Measurements from ENCODE around the gene RABEP2.
"Not testable (repeated sequence)": the region's sequence is repeated elsewhere in the genome, so short reads cannot be mapped to it uniquely, and the experiment has no call there.

RABEP2 gene

DNA sequence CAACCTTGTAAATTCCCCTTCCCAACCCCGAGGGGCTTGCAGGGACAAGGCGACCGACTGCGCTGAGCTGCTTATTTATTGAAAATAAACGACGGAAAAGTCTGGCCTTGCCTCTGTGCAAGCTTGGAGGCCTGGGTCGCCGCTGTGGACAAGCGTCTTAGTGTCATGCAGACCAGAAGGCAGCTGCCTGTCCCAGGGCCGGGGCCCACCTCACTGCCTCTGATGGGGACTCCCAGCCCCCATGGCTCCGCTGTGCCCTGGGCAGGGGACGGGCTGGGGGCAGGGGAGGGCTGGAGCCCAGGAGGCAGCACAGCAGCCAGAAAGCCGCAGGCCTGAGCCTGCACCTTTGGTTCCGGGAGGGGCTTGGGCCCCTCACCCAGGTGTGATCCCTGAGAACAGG, 20.7 kb downstream of the RABEP2 start:
- Histone ChIP-seq H3K36me3 (ENCODE audit: insufficient read depth, low read length) (peaks cover 3% of the 10 kb centered on the region; the same call in 1 of the 2 replicates), H3K9ac (ENCODE audit: low read depth, low read length) (no peak overlapping the region), H3K9me3 (ENCODE audit: control insufficient read depth, insufficient read depth, low read length) (no peaks in the 10 kb centered on the region), H3K4me1 (ENCODE audit: insufficient read depth, low read length) (peaks cover 7% of the 10 kb centered on the region; the same call in 1 of the 2 replicates)

DNA sequence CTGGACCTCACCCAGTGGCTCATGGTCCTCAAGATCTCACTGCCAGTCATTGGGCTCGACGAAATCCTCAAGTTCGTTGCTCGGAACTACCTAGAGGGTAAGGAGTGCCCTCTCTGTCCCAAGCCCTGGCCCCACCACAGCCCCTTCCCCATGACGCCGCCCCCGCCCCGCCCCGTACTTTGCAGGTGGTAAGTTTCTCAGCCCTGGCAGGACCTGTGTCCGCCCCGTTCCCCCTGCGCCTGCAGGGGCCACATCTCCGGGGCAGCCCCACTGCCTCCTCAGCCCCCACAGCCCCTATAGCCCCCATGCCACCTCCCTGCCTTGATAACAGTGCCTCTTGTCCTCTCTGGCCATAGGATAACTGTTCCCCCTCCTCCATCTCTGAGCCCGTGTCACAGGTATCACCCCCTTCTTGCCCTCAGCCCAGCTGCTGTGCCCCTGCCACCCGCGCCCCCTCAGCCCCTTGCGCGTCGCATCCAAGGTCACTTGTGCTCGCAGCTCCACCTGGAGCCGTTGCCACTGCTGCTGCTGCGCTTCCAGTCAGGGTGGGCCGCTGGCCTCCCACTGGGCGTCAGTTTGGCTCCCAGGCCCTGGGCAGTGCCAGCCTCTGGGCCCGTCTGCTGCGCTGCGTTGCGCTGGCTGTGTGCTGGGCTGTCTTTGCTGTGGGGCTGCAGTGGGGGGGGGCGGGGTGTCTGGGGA, 21.5 kb downstream of the RABEP2 start:
- Histone ChIP-seq H3K9ac (ENCODE audit: low read depth, low read length) (no peak overlapping the region), H3K4me1 (ENCODE audit: insufficient read depth, low read length) (peaks cover 7% of the 10 kb centered on the region; the same call in 1 of the 2 replicates), H3K9me3 (ENCODE audit: control insufficient read depth, insufficient read depth, low read length) (no peaks in the 10 kb centered on the region), H3K36me3 (ENCODE audit: insufficient read depth, low read length) (peaks cover 3% of the 10 kb centered on the region; the same call in 1 of the 2 replicates)

DNA sequence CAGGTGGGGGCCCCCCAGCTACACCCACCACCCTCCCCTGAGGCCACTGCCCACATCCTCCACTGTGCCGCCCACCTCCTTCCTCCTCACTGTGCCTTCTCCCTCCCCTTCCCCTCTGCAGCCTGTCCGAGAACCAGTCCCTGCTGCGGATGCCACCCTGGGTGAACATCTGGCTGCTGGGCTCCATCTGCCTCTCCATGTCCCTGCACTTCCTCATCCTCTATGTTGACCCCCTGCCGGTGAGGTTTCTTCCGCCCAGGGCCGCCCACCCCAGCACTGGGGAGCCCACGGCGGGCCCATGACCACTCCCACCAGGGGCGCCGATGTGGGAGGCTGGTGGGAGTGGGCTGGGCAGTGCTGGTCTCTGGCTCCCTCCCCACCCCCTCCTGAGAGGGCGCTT, 22.1 kb downstream of the RABEP2 start:
- Histone ChIP-seq H3K36me3 (ENCODE audit: insufficient read depth, low read length) (no peaks in the 10 kb centered on the region), H3K4me1 (ENCODE audit: insufficient read depth, low read length) (peaks cover 7% of the 10 kb centered on the region; the same call in 1 of the 2 replicates), H3K9ac (ENCODE audit: low read depth, low read length) (no peak overlapping the region), H3K9me3 (ENCODE audit: control insufficient read depth, insufficient read depth, low read length) (no peaks in the 10 kb centered on the region)

DNA sequence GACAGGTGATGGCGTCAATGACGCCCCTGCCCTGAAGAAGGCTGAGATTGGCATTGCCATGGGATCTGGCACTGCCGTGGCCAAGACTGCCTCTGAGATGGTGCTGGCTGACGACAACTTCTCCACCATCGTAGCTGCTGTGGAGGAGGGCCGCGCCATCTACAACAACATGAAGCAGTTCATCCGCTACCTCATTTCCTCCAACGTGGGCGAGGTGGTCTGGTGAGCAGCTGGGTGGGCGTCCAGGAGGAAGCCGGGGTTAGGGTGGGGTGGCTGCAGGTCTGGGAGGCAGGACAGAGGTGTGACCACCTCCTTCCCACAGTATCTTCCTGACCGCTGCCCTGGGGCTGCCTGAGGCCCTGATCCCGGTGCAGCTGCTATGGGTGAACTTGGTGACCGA, 23.2 kb downstream of the RABEP2 start:
- Histone ChIP-seq H3K36me3 (ENCODE audit: insufficient read depth, low read length) (no peaks in the 10 kb centered on the region), H3K9me3 (ENCODE audit: control insufficient read depth, insufficient read depth, low read length) (no peaks in the 10 kb centered on the region), H3K9ac (ENCODE audit: low read depth, low read length) (no peak overlapping the region), H3K4me1 (ENCODE audit: insufficient read depth, low read length) (peaks cover 7% of the 10 kb centered on the region; the same call in 1 of the 2 replicates)

DNA sequence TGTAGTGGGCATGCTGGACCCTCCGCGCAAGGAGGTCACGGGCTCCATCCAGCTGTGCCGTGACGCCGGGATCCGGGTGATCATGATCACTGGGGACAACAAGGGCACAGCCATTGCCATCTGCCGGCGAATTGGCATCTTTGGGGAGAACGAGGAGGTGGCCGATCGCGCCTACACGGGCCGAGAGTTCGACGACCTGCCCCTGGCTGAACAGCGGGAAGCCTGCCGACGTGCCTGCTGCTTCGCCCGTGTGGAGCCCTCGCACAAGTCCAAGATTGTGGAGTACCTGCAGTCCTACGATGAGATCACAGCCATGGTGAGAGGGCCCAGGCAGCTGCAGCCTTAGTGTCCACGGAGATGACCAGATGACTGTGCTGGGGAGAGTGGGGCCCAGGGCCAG, 24.4 kb downstream of the RABEP2 start:
- H3K9me3 ChIP-seq (ENCODE audit: control insufficient read depth, insufficient read depth, low read length), result no peaks in the 10 kb centered on the region
- peaks cover 1% of the 10 kb centered on the region; the same call in 1 of the 2 replicates for H3K4me1 ChIP-seq (ENCODE audit: insufficient read depth, low read length)
- H3K9ac ChIP-seq (ENCODE audit: low read depth, low read length), result no peak overlapping the region
- H3K36me3 ChIP-seq (ENCODE audit: insufficient read depth, low read length), result no peaks in the 10 kb centered on the region

DNA sequence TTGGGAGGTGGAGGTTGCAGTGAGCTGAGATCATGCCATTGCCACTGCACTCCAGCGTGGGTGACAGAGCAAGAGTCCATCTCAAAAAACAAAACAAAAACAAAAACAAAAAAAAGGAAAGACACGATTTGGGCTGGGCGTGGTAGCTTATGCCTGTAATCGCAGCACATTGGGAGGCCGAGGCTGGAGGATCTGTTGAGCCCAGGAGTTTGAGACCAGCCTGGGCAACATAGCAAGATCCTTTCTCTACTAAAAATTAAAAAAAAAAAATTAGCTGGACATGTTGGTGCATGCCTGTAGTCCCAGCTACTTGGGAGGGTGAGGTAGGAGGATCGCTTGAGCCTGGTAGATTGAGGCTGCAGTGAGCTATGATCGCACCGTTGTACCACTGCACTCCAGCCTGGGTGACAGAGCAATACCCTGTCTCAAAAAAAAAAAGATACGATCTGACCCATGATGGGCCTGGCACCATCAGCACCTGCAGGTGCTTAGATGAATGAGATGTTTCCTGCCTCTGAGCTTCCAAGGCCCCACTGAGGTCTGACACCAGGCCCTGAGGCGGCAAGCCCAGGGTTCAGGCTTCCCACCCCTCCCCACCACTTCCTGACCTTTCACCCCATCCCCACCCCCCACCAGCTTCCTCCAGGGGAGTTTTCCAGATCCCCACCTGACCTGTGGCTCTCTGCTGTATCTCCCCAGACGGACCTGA, 25.0 kb downstream of the RABEP2 start:
- H3K4me1 ChIP-seq (ENCODE audit: insufficient read depth, low read length), result no peaks in the 10 kb centered on the region; the same call in 1 of the 2 replicates
- no peaks in the 10 kb centered on the region for H3K36me3 ChIP-seq (ENCODE audit: insufficient read depth, low read length)
- no peaks in the 10 kb centered on the region for H3K9me3 ChIP-seq (ENCODE audit: control insufficient read depth, insufficient read depth, low read length)
- H3K9ac ChIP-seq (ENCODE audit: low read depth, low read length), result no peak overlapping the region

DNA sequence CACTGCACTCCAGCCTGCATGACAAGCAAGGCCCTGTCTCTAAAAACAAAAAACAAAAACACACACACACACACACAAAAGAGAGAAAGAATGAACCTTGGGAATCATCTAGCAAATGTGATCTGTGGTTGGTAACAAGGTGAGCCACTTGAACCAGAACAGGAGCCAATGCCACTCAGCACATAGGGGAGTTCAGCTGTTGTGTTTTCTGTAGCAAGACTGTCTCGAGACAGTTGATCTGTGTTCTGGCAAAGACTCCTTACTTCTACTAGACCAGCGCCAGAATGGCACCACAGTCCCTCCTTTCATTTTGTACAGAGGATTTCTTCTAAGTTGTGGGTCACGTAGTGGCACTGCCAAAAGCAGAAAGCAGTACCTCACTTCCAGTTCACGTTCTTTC, 26.1 kb downstream of the RABEP2 start:
- no peaks in the 10 kb centered on the region for H3K9me3 ChIP-seq (ENCODE audit: control insufficient read depth, insufficient read depth, low read length)
- no peak overlapping the region for H3K9ac ChIP-seq (ENCODE audit: low read depth, low read length)
- no peaks in the 10 kb centered on the region; the same call in 1 of the 2 replicates for H3K4me1 ChIP-seq (ENCODE audit: insufficient read depth, low read length)
- no peaks in the 10 kb centered on the region for H3K36me3 ChIP-seq (ENCODE audit: insufficient read depth, low read length)

DNA sequence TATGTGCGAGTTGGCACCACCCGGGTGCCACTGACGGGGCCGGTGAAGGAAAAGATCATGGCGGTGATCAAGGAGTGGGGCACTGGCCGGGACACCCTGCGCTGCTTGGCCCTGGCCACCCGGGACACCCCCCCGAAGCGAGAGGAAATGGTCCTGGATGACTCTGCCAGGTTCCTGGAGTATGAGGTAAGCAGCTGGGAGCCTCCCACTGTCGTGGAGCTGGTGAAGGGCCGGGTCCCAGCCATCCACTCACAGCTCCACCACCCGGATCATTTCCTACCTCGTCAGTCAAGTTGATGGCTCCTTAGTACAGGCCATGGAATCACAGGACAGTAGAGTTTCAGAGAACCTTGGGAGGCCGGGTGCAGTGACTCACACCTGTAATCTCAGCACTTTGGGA, 26.8 kb downstream of the RABEP2 start:
- Histone ChIP-seq H3K9ac (ENCODE audit: low read depth, low read length) (no peak overlapping the region), H3K9me3 (ENCODE audit: control insufficient read depth, insufficient read depth, low read length) (no peaks in the 10 kb centered on the region), H3K4me1 (ENCODE audit: insufficient read depth, low read length) (no peaks in the 10 kb centered on the region; the same call in 1 of the 2 replicates), H3K36me3 (ENCODE audit: insufficient read depth, low read length) (no peaks in the 10 kb centered on the region)

DNA sequence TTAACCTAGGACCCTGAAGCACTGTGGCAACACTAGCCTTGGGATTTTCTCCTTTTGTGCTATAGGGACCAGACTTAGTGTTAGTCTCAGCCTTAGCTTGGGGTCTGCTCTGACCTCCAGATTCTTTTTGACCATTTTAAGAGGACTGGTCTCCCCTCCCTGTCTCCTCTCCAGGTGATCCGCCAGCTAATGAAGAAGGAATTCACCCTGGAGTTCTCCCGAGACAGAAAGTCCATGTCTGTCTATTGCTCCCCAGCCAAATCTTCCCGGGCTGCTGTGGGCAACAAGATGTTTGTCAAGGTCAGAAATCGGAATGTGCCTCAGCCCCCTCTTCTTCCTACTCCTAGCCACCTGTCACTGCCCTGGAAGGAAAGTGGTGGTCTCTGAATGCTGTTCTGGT, 27.2 kb downstream of the RABEP2 start:
- Histone ChIP-seq H3K4me1 (ENCODE audit: insufficient read depth, low read length) (no peaks in the 10 kb centered on the region; the same call in 1 of the 2 replicates), H3K36me3 (ENCODE audit: insufficient read depth, low read length) (no peaks in the 10 kb centered on the region), H3K9ac (ENCODE audit: low read depth, low read length) (no peak overlapping the region), H3K9me3 (ENCODE audit: control insufficient read depth, insufficient read depth, low read length) (no peaks in the 10 kb centered on the region)

DNA sequence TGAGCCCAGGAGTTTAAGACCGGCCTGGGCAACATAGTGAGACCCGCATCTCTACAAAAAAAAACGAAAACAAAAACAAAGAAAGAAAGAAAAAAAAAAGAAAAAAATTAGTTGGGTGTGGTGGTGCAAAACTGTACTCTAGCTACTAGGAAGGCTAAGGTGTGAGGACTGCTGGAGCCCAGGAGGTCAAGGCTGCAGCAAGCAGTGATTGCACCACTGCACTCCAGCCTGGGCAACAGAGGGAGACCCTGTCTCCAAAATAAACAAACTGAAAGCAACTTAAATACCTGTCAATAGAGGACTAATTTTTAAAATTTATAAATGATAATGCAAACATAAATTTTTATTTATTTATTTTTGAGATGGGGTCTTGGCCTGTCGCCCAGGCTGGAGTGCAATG, 29.4 kb downstream of the RABEP2 start:
- H3K9me3 ChIP-seq (ENCODE audit: control insufficient read depth, insufficient read depth, low read length), result no peaks in the 10 kb centered on the region
- H3K4me1 ChIP-seq (ENCODE audit: insufficient read depth, low read length), result no peaks in the 10 kb centered on the region; the same call in 1 of the 2 replicates
- H3K9ac ChIP-seq (ENCODE audit: low read depth, low read length), result no peak overlapping the region
- no peaks in the 10 kb centered on the region for H3K36me3 ChIP-seq (ENCODE audit: insufficient read depth, low read length)

DNA sequence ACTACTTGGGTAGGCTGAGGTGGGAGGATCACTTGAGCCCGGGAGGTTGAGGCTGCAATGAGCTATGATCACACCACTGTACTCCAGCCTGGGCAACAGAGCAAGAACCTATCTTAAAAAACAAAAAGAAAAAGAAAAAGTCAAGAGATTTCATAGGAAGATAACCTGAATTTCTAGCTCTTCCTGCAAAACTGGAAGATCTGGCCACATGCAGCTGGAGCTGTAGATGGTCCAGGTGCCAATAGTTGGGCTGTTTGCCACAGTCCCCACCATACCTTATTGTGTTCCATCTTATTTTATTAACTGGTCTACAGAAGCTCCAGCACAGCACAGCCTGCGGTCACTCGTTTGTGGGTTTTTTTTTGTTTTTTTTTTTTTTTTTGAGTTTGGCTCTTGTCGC, 31.7 kb downstream of the RABEP2 start:
- Histone ChIP-seq H3K9ac (ENCODE audit: low read depth, low read length) (no peak overlapping the region), H3K4me1 (ENCODE audit: insufficient read depth, low read length) (no peaks in the 10 kb centered on the region; the same call in 1 of the 2 replicates), H3K9me3 (ENCODE audit: control insufficient read depth, insufficient read depth, low read length) (no peaks in the 10 kb centered on the region), H3K36me3 (ENCODE audit: insufficient read depth, low read length) (no peaks in the 10 kb centered on the region)

DNA sequence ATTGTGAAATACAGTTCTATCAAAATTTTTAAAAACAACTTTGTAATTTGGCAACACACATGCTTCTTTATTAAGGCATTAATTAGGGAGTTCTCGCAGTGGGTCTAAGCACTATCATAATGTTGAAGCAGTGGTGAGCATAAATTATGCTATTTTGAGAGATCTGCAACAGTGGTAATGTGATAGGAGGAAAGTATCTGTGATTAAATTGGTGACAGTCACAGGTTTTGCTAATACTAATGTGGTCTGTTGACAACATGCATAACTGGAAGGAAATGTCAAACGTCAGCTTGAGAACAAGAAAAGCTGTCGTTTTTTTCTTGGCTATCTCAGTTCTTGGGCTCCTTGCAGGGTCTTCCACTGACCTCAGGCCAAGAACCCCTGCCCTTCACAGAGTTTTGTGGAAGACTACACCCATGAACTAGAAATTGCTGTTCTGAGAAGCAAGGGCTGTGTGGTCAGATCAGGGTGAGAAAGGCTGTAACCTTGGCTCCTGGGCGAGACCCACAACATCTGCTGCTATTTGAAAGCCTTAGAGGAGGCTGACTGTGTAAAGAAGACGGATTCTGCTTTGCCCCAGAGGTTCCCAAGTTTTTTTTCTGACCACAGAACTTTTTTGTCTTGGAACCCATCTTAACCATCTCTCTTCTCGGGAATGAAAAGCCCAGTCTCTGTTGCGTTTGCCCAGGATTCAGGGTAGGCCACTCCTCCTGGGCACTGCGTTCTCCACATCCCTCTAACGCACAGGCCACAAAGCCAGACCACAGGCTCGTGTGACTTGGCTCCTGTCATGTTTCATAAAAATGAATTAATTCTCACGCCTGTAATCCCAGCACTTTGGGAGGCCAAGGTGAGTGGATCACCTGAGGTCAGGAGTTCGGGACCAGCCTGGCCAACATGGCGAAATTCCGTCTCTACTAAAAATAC, 32.8 kb downstream of the RABEP2 start:
- no peaks in the 10 kb centered on the region for H3K36me3 ChIP-seq (ENCODE audit: insufficient read depth, low read length)
- H3K4me1 ChIP-seq (ENCODE audit: insufficient read depth, low read length), result no peaks in the 10 kb centered on the region
- no peaks in the 10 kb centered on the region for H3K9me3 ChIP-seq (ENCODE audit: control insufficient read depth, insufficient read depth, low read length)
- H3K9ac ChIP-seq (ENCODE audit: low read depth, low read length), result no peak overlapping the region

DNA sequence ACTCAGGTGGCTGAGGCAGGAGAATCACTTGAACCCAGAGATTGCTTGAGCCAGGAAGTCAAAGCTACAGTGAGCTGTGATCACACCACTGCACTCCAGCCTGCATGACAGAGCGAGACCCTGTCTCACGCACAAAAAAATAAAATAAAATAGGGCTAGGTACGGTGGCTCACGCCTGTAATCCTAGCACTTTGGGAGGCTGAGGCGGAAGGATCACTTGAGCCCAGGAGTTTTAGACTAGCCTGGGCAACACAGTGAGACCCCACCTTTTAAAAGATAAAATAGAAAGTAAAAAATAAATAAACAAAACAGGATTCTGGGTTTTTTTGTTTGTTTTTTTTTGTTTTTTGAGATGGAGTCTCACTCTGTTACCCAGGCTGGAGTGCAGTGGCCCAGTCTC, 34.7 kb downstream of the RABEP2 start:
- H3K4me1 ChIP-seq (ENCODE audit: insufficient read depth, low read length); H3K9ac ChIP-seq (ENCODE audit: low read depth, low read length); H3K36me3 ChIP-seq (ENCODE audit: insufficient read depth, low read length); H3K9me3 ChIP-seq (ENCODE audit: control insufficient read depth, insufficient read depth, low read length): not testable (repeated sequence)

DNA sequence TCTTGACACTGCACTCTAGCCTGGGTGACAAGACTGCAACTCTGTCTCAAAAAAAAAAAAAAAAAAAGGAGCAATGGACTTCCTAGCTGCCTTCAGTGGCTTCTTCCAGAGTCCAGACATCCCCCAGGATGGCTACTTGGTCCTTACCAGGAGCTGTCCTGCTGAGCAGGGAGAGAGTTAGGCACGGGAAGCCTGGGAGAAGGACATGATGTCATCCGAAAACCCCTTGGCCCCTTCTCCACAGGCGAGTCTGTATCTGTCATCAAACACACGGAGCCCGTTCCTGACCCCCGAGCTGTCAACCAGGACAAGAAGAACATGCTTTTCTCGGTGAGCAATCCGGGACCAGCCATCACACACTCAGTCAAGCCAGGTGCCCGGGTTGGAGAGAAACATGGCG, 38.1 kb downstream of the RABEP2 start:
- Histone ChIP-seq H3K9ac (ENCODE audit: low read depth, low read length) (no peak overlapping the region), H3K36me3 (ENCODE audit: insufficient read depth, low read length) (no peaks in the 10 kb centered on the region), H3K9me3 (ENCODE audit: control insufficient read depth, insufficient read depth, low read length) (no peaks in the 10 kb centered on the region), H3K4me1 (ENCODE audit: insufficient read depth, low read length) (peaks cover 9% of the 10 kb centered on the region; the same call in 1 of the 2 replicates)

All from ES-I3 (cell line).